Fibroblast of pulmonary artery (primary cell): Measurements from ENCODE around the gene CPSF4L.
A peak's percentile ranks its signal among the peaks of the same experiment; 100 is the strongest.

Experiments used
- DNase-seq: peaks from one replicate; pipeline ENCODE4 v3.0.0-alpha.2; 2010; ENCODE audit warnings: low read depth
- H3K4me3 ChIP-seq: replicated peaks from 2 replicates; pipeline ENCODE4 v1.5.1; 2011; ENCODE audit warnings: low read depth, mild to moderate bottlenecking, control low read depth, low read length, moderate library complexity
- CTCF ChIP-seq: IDR thresholded peaks from 2 replicates; pipeline ENCODE4 v1.5.1; 2011; ENCODE audit warnings: mild to moderate bottlenecking, control low read depth, low read length, inconsistent platforms; ENCODE audit errors: missing control alignments

Gene CPSF4L

GRCh38 chr17:73297934-73298861, 36.5 kb upstream of the CPSF4L start:
- no peak for DNase-seq
- no peak overlapping the region for H3K4me3 ChIP-seq
- TF ChIP-seq CTCF: no peak

DNA sequence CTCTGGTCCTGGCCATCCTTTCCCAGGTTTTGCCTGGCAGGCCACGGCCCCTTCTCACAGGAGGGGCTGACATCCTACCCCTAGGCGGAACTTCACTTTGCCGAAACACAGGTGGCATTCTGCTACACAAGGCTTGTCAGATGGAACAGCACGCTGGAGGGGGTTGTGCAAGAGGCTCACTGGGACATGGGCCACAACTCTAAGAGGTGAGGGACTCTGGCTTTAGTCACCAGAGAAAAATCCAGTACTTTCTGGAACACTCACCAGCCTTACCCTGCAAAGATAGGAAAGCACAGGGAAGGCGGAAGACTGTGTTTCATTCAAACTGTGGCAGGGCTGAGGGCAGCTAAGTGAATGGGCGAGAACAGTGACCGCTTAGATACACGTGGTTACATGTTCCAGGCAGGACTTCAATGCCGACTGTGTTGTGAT, 31.8 kb upstream of the CPSF4L start:
- no peak overlapping the region for H3K4me3 ChIP-seq
- no peak for TF ChIP-seq CTCF
- DNase-seq: peak; percentile 84

GRCh38 chr17:73293031-73293430, 31.4 kb upstream of the CPSF4L start:
- no peak for DNase-seq
- no peak for TF ChIP-seq CTCF
- H3K4me3 ChIP-seq: no peak overlapping the region

GRCh38 chr17:73292031-73292531, 30.4 kb upstream of the CPSF4L start:
- TF ChIP-seq CTCF: no peak
- peak; percentile 50 for DNase-seq
- no peak overlapping the region for H3K4me3 ChIP-seq

- peak; percentile 78 for DNase-seq
- peak overlapping the region; percentile 22 for H3K4me3 ChIP-seq
- TF ChIP-seq CTCF: no peak
Measured at GRCh38 chr17:73291260-73291801, 29.7 kb upstream of the CPSF4L start.

DNA sequence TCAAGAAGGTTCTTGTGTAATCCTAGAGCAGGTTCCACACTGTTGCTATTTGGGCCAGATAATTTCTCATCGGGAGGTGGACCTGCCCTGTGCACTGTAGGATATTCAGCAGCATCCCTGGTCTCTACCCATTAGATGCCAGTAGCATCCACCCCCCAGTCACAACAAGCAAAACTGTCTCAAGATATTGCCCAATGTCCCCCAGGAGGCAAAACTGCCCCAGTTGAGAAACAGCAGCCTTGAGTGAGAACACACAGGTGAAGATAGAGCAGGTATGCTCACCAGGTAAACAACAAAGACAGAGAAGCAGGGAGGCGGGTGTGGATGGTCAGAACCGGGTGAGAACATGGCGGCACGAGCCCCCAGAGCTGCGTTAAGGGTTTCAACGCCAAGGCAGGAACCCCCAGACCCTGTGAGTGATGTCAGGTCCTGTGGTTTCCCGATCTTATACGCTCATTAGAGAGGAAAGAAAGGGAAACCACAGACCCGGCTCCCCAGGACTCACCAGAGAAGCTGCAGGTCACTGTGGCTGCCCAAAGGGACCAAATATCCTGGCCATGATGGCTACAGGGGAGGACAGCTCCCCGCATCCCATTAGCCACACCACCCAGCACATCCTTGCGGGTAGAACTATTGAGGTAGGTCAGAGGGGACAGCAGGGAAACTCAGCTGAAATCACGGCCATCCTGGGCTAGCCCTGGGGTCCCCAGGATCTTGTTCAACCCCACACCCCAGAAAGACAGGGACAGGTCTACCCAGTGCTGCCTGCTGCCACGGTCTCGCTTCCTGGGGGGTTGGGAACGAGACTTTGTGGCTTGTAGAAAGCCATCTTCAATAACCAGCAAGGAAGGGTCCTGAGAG, 28.9 kb upstream of the CPSF4L start:
- H3K4me3 ChIP-seq: no peak overlapping the region
- TF ChIP-seq CTCF: no peak
- no peak for DNase-seq
